Mammary epithelial cell (primary cell): ENCODE measurements around the gene SLC13A1.
"Not testable (repeated sequence)": the region's sequence is repeated elsewhere in the genome, so short reads cannot be mapped to it uniquely, and the experiment has no call there.

Experiments used
- EZH2 ChIP-seq: IDR thresholded peaks from 2 replicates; pipeline ENCODE4 v1.6.1; 2012; ENCODE audit warnings: low read length, inconsistent platforms, borderline replicate concordance
- TF ChIP-seq, protein P1 (sequence below), 2 donors: IDR thresholded peaks in 1 of 2; conservative IDR thresholded peaks in 1 of 2; 2 replicates each; pipeline ENCODE4 v1.5.1; 2011 to 2012; ENCODE audit warnings: inconsistent platforms in 2 of 2, low read length in 2 of 2, mild to moderate bottlenecking in 2 of 2, control low read depth in 1 of 2, low read depth in 1 of 2; ENCODE audit not compliant: insufficient read depth in 1 of 2; ENCODE audit errors: extremely low read depth in 1 of 2

DNA sequence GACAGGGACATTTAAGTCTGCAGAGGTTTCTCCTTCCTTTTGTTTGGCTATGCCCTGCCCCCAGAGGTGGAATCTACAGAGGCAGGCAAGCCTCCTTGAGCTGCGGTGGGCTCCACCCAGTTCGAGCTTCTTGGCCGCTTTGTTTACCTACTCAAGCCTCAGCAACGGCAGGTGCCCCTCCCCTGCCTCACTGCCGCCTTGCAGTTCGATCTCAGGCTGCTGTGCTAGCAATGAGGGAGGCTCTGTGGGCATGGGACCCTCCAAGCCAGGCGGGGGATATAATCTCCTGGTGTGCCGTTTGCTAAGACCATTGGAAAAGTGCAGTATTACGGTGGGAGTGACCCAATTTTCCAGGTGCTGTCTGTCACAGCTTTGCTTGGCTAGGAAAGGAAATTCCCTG is 114.9 kb downstream of the SLC13A1 start:
- TF ChIP-seq, protein P1, sequence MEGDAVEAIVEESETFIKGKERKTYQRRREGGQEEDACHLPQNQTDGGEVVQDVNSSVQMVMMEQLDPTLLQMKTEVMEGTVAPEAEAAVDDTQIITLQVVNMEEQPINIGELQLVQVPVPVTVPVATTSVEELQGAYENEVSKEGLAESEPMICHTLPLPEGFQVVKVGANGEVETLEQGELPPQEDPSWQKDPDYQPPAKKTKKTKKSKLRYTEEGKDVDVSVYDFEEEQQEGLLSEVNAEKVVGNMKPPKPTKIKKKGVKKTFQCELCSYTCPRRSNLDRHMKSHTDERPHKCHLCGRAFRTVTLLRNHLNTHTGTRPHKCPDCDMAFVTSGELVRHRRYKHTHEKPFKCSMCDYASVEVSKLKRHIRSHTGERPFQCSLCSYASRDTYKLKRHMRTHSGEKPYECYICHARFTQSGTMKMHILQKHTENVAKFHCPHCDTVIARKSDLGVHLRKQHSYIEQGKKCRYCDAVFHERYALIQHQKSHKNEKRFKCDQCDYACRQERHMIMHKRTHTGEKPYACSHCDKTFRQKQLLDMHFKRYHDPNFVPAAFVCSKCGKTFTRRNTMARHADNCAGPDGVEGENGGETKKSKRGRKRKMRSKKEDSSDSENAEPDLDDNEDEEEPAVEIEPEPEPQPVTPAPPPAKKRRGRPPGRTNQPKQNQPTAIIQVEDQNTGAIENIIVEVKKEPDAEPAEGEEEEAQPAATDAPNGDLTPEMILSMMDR (conservative IDR thresholded peaks at IDR 0.05 in 1 of 2, IDR thresholded peaks at IDR 0.05 in 1 of 2; ENCODE audit: extremely low read depth in 1 of 2, insufficient read depth in 1 of 2, low read depth in 1 of 2, low read length in 2 of 2): not testable (repeated sequence)
- TF ChIP-seq EZH2: not testable (repeated sequence)
